ENCODE results near the gene FNDC3B.

Gene FNDC3B

GRCh38 chr3:172051957-172052354, 12.6 kb downstream of the FNDC3B start:
- in situ Hi-C loops (cut with MboI; ENCODE audit: low sequenced_read_pairs): no loop called here

- in situ Hi-C loops (cut with MboI; ENCODE audit: low sequenced_read_pairs): no loop called here
Measured at GRCh38 chr3:172052405-172052804, 13.0 kb downstream of the FNDC3B start.

DNA sequence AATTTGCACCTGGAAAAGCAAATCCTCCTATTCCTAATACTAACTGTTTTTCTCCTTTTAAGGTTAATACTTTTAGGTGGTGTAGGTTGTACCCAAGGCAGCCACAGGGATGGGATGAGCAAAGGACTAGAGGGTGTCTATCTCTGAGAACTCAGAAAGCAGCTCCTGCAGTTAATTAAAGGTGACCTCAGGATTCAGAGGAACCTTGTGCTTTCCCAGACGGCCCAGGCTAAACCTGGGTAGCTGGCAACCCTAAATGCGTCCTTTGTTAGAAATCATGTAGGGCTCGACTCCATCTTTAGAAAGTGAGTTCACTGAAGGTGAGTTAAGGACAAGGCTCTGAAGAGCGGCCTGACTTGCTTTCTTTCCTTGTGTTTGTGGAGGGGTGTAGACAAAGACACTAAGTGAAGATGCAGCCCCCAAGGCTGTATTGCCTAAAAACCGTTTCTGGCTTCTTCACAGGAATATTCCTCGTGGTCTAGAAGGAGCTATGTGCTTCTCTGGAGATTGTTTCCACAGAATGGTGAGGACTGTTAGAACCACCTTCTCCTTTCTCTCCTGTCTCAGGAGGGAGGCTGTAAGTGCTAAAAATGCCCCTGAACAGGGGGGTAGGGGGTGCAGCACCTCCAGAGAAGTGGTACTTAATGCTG, 14.9 kb downstream of the FNDC3B start:
- in situ Hi-C loops (cut with MboI; ENCODE audit: low sequenced_read_pairs): no loop called here

DNA sequence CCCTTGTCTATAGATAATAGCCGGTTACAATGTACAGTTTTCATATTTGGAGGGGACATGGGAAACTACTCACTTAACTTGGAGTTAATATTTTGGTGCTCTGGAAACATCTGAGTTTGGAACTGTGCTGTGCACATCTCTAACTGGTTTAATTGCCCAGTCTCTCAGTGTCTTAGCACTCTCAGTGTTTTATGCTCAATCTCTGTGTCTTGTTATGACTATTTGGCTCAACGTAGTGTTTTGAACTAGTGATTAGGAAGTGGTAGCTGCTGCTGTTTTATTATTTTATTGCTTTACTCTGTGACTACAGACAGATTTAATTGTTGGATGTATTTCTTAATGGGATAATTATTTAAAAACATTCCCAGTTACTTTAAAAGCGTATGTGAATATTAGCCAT, 17.0 kb downstream of the FNDC3B start:
- in situ Hi-C loops (cut with MboI; ENCODE audit: low sequenced_read_pairs): no loop called here

GRCh38 chr3:172057059-172057458, 17.7 kb downstream of the FNDC3B start:
- in situ Hi-C loops (cut with MboI; ENCODE audit: low sequenced_read_pairs): no loop called here

DNA sequence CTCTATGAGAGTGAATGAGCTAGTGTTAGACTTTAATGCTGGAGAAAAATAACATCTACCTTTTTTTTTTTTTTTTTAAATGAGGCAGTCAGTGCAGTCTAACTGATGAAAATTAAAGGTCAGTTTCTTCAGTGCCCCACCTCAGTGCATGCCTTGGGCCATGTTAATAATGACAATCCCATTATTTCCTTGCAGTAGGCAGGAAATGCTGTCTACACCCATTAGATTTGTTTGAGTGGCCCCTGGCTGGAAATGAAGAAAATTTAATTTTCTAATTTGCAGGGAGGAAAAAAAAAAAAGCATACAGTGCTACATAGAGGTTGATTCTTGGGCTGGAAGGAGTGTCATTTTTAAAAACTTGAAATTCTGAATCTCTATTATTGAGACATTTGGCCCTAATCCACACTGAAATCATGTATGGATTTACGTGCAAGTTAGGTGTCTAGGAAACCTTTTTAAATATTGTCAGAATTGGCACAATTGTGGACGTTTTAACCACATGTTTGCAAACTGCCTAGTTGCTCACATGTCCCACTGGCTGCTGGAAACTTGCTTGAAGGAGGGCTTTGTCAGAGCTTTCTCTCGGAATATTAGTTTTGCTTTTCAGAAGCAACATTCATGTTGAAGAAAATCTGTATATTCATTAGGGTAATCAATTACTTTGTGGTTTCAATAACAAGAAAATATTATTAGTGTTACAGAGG, 18.4 kb downstream of the FNDC3B start:
- in situ Hi-C loops (cut with MboI; ENCODE audit: low sequenced_read_pairs): no loop called here

DNA sequence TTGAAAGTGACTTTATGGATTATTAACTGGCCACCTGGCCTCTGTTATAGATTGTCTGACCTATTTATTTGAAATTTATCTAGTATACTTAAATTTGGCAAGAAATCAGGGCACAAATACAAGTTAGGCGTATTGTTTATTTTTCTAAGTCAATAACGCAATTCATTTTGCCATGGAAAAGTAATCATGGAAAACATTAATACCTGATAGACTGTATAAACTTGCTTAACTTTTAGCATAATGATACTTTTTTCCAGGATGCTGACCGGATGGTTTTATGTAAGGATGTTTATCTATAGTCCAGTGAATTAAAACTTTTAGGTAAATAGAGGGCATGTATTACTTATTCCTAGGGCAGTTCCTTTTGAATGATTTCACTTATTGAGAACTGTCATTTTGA, 20.2 kb downstream of the FNDC3B start:
- in situ Hi-C loops (cut with MboI; ENCODE audit: low sequenced_read_pairs): no loop called here

DNA sequence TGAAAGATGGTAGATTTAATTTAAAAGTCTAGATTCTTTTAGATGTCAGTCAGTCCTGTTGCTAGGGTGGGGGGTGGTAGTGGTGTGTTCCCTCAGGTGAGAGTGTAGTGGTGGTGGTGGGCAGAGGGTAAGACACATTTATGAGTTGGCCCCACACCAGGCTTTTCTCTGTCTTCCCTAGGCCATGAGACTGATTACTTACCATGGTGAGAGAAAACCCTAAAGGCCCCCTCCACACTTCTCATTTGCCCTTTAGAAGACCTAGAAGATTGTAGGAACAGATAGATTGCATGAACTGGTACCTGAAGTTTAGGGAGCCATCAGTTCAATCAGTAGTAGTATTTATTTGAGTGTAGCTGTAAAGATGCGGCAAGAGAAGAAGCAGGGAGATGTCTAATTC, 20.9 kb downstream of the FNDC3B start:
- in situ Hi-C loops (cut with MboI; ENCODE audit: low sequenced_read_pairs): no loop called here

GRCh38 chr3:172061724-172062184, 22.4 kb downstream of the FNDC3B start:
- in situ Hi-C loops (cut with MboI; ENCODE audit: low sequenced_read_pairs): no loop called here

DNA sequence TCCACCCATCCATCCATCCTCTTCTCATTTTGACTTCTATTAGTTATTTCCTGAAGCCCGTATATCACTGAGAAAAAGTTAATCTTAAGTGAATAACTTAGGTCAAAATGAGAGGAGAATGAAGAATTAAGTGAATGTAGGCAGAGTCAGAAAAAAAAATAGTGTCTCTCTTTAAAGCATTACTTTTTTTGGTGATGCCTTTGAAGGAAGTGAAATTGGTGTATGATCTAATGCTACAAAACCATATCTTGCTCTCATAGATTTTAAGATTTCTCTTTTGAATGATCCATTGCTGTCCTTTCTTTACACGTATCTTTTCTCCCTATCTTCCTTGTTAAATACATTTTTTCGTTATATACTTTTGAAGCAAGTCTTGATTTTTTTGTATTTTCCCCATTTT, 23.4 kb downstream of the FNDC3B start:
- in situ Hi-C loops (cut with MboI; ENCODE audit: low sequenced_read_pairs): no loop called here

- in situ Hi-C loops (cut with MboI; ENCODE audit: low sequenced_read_pairs): no loop called here
Measured at GRCh38 chr3:172063456-172064432, 24.4 kb downstream of the FNDC3B start.

- in situ Hi-C loops (cut with MboI; ENCODE audit: low sequenced_read_pairs): no loop called here
Measured at GRCh38 chr3:172065527-172065926, 26.1 kb downstream of the FNDC3B start.

DNA sequence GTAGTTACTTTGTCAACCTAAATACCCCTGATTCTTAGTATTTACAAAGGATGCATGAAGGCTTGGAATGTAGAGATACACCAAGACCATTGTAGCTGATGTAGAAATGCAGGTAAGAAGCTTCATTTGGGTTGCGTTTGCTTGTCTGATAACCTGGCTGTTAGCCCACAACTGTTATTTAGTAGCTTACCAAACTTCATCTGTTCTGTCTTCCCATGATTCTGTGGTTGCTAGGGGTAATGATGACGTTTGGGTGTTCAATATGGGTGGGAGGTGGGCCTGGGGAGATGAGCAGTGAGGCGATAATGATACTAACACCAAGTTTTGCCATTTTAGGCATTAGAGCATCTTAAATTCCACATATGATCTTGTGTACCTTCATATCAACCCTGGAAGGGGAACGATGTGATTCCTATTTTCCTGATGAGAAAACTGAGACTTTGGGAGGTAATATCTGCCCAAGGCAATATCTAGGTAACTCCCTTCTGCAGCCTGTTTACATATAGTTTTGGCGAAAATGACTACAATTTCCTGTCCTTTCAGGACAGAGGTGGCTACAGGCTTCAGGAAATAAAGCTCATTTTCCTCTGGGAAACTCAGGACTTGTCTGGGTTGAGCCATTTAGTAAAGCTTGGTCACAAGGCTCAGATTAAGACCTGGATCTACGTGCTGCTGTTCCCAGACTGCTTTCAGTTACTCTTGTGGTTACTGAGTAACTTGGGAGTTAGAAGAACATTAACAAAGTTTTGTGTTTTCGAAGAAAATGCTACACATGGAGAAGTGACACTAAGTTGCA, 26.8 kb downstream of the FNDC3B start:
- in situ Hi-C loops (cut with MboI; ENCODE audit: low sequenced_read_pairs): no loop called here

DNA sequence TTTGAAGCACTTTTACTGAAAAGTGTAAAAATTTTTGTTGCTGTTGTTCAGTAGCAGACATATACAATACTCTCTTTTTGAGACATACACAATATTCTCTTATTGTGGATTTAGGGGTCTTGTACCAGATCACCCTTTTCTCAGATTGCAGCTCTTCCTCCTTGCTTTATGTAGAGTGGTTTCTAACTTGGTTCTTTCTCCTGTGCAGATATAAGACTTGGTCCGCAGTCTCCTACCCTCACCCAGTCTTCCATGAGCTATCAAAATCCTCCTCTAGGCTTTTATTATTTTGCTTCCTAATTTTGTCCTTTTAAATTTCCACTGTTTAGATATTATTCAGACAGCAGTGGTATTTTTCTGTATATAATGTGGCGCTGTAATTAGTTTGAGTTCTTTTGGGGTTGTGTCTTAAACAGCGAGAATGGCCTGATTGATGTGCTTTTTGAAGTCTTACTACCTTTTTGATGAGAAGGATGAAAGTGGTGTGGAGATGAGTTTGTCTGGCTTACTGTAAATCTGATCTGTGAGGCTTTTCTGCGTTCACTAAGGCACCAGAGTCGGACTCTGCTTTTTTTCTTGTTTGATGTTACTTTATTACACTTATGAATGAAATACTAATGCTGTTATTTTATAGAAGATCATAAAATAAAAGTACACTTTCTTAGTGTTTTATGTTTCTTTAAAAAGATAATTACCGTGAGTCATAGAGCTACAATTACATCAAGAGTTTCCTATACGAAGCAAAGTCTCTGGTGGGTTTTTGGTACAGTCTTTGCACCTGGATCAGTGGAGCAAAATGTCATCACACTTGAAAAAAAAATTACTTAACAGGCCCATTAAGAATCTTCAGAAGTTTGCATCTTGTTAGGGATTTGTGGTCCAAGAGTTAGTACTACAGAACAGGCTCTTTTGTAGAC, 27.8 kb downstream of the FNDC3B start:
- in situ Hi-C loops (cut with MboI; ENCODE audit: low sequenced_read_pairs): no loop called here

- in situ Hi-C loops (cut with MboI; ENCODE audit: low sequenced_read_pairs): no loop called here
Measured at GRCh38 chr3:172067837-172068440, 28.6 kb downstream of the FNDC3B start.

DNA sequence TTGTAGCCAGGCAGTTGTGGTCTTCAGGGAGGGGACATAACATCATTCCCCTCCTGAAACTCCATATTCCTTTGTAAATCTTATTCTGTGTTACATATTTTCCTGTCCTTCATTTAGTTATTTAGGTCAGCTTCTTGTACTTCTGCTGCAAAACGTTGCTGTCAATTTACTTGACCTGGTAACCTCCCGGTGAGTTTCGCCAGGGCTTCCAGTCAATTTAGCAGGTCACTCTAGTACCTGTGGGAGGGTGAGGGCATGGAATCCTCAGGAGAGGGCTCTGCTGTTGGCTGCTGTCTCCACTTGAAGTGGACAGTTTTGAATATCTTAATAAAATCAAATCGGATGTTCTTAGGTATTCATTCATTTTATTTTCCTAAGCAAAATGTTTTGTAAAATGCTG, 29.6 kb downstream of the FNDC3B start:
- in situ Hi-C loops (cut with MboI; ENCODE audit: low sequenced_read_pairs): no loop called here

- in situ Hi-C loops (cut with MboI; ENCODE audit: low sequenced_read_pairs): no loop called here
Measured at GRCh38 chr3:172069478-172069877, 30.1 kb downstream of the FNDC3B start.

DNA sequence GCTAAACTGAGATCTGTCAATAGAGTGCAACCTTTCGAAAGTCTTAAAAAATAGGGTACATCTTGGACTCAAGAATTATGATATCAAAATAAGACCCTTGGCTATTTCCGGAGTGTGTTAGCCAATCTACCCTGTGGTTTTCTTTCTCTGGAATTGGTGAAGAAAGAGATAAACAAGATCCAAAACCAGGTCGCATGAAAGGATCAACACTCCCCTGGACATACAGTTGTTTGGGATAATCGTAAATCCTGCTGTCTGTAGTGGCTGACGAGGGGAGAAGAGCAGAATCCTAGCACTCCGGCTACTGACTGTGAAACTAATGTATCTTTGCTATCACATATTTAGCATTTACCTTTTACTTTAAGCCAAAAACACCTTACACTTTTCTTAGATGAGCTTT, 30.9 kb downstream of the FNDC3B start:
- in situ Hi-C loops (cut with MboI; ENCODE audit: low sequenced_read_pairs): no loop called here

- in situ Hi-C loops (cut with MboI; ENCODE audit: low sequenced_read_pairs): no loop called here
Measured at GRCh38 chr3:172070802-172071201, 31.4 kb downstream of the FNDC3B start.

Measured in HL-60/S4 treated with phorbol 12-myristate 13-acetate at 8.2 ng/mL for 4 days and 3 days (cell line).